ENCODE results near the gene APLP2. TPM values are rescaled to one million over a fixed set of nuclear protein-coding genes. Genes with fewer than 3 reads are reported as not detected.
A peak's percentile ranks its signal among the peaks of the same experiment; 100 is the strongest.

APLP2 gene
- total and polyA plus RNA-seq, 9 of the 15 experiments (the other 6 are each of a cell fraction or from before 2014, with no cell fraction given), result 17.4 to 164 (median 118) TPM

GRCh38 chr11:130179396-130180306 lies 110.0 kb downstream of the APLP2 start:
- H3K27ac ChIP-seq (ENCODE audit: extremely low read depth, low read depth, low read length), result no peak overlapping the region
- peaks cover 0 to 3% of the 10 kb centered on the region in 2 experiments; a peak in 2 of 5 replicates for H3K4me1 ChIP-seq (replicated peaks in 1 of 2; ENCODE audit: control insufficient read depth in 2 of 2, insufficient read depth in 2 of 2, low read length in 2 of 2)
- TF ChIP-seq ATF3 (IDR thresholded peaks at IDR 0.05) (peak; percentile 42; the same call in 1 of the 2 replicates), ATF3 (CRISPR knock-in tag; conservative IDR thresholded peaks at IDR 0.05) (no peak), TFAM (CRISPR knock-in tag; conservative IDR thresholded peaks at IDR 0.05) (no peak), PKNOX1 (IDR thresholded peaks at IDR 0.05) (0 out of 2 replicates have a peak, but pooled peaks have one; percentile 21)
- H3K9me3 ChIP-seq (replicated peaks; ENCODE audit: control insufficient read depth, insufficient read depth, low read depth, low read length), result no peaks in the 10 kb centered on the region
- 7% methylated on average over 21 of the region's 21 CpGs for WGBS (ENCODE audit: insufficient coverage, low coverage, missing lambda C conversion rate)
- FAIRE-seq (no peak), DNase-seq (ENCODE audit: extremely low read depth in 1 of 4, low spot score in 3 of 4) (no peak), ATAC-seq (no peak; the same call in 1 of the 3 replicates)
- H2AFZ ChIP-seq (ENCODE audit: low read depth, low read length), result no peak overlapping the region
- no peaks in the 10 kb centered on the region for H3K79me2 ChIP-seq (ENCODE audit: control insufficient read depth, insufficient read depth, low read length)
- H4K20me1 ChIP-seq (replicated peaks; ENCODE audit: control insufficient read depth, insufficient read depth, low read length), result peaks cover 4% of the 10 kb centered on the region; the same call in 1 of the 2 replicates
- POLR2A ChIA-PET, result no interaction called here
- H3K9ac ChIP-seq (ENCODE audit: insufficient read depth in 1 of 2, low read depth in 2 of 2, low read length in 2 of 2), result peak overlapping the region in 1 of 2 experiments; percentile 26; a peak in 1 of 4 replicates
- H3K27me3 ChIP-seq (ENCODE audit: control insufficient read depth in 2 of 2, insufficient read depth in 2 of 2, low read length in 2 of 2), result peaks cover 50 to 73% of the 10 kb centered on the region in 2 experiments
- no peak overlapping the region for H3K4me2 ChIP-seq (ENCODE audit: insufficient read depth, low read length)
- no peak overlapping the region for H3K4me3 ChIP-seq
- CTCF ChIA-PET (ENCODE audit: low intra/inter-chr PET ratio), result no interaction called here
- no peaks in the 10 kb centered on the region for H3K36me3 ChIP-seq (ENCODE audit: control insufficient read depth, insufficient read depth, low read length)
- H3K9me1 ChIP-seq (ENCODE audit: control insufficient read depth, insufficient read depth, low read length), result no peaks in the 10 kb centered on the region
- intact Hi-C loops (cut with micrococcal nuclease) (no loop called here), in situ Hi-C loops (cut with MboI) (no loop called here)
- no TSS peak for BruUV-seq (replicated peaks)
